ENCODE measurements around the gene TECTA. TPM values are rescaled to one million over a fixed set of nuclear protein-coding genes. Genes with fewer than 3 reads are reported as not detected.

TECTA gene
- total RNA-seq, 1 donor from 2014 or later, result 0.91 TPM

GRCh38 chr11:121153472-121153871 lies 52.4 kb downstream of the TECTA start:
- no peaks in the 10 kb centered on the region for H3K27me3 ChIP-seq (ENCODE audit: insufficient read depth, low read length)
- FAIRE-seq, result no peak

GRCh38 chr11:121154486-121155314 lies 53.7 kb downstream of the TECTA start:
- TF ChIP-seq EZH2 (IDR thresholded peaks at IDR 0.05; ENCODE audit: insufficient read depth, low read length), result no peak
- no peak for TF ChIP-seq CTCF (IDR thresholded peaks at IDR 0.05; ENCODE audit: insufficient read depth, low read depth, low read length)
- Histone ChIP-seq H3K27me3 (ENCODE audit: insufficient read depth, low read length) (no peaks in the 10 kb centered on the region), H3K4me3 (ENCODE audit: insufficient read depth, low read depth, low read length) (no peak overlapping the region), H2AFZ (ENCODE audit: low read depth, low read length) (no peak overlapping the region), H3K27ac (ENCODE audit: low read depth, low read length) (no peak overlapping the region), H3K36me3 (ENCODE audit: insufficient read depth, low read length) (no peaks in the 10 kb centered on the region), H4K20me1 (ENCODE audit: insufficient read depth, low read length) (no peaks in the 10 kb centered on the region), H3K9ac (ENCODE audit: low read length) (no peak overlapping the region), H3K9me3 (ENCODE audit: insufficient read depth, low read depth, low read length) (no peaks in the 10 kb centered on the region), H3K79me2 (ENCODE audit: insufficient read depth, low read length) (no peaks in the 10 kb centered on the region), H3K4me1 (ENCODE audit: insufficient read depth, low read length) (no peaks in the 10 kb centered on the region), H3K4me2 (ENCODE audit: low read length) (no peak overlapping the region)
- peaks cover 9% of the 10 kb centered on the region for H3K27me3 Mint-ChIP-seq (ENCODE audit: low read depth, unreplicated experiment)
- H3K9me3 Mint-ChIP-seq (ENCODE audit: unreplicated experiment), result peaks cover 3% of the 10 kb centered on the region
- no peak for DNase-seq (ENCODE audit: low read depth)
- H3K4me3 Mint-ChIP-seq (ENCODE audit: unreplicated experiment), result no peak overlapping the region
- peaks cover 4% of the 10 kb centered on the region for H3K36me3 Mint-ChIP-seq (ENCODE audit: low read depth, unreplicated experiment)
- no peaks in the 10 kb centered on the region for H3K4me1 Mint-ChIP-seq (ENCODE audit: low read depth, unreplicated experiment)
- no peak for FAIRE-seq
- no peak overlapping the region for H3K27ac Mint-ChIP-seq (ENCODE audit: unreplicated experiment)

More at GRCh38 chr11:121153472-121153871, 52.4 kb downstream of the TECTA start:
- Mint-ChIP-seq H3K9me3 (ENCODE audit: unreplicated experiment) (peaks cover 3% of the 10 kb centered on the region), H3K27ac (ENCODE audit: unreplicated experiment) (no peak overlapping the region), H3K4me1 (ENCODE audit: low read depth, unreplicated experiment) (no peaks in the 10 kb centered on the region), H3K36me3 (ENCODE audit: low read depth, unreplicated experiment) (peaks cover 4% of the 10 kb centered on the region), H3K4me3 (ENCODE audit: unreplicated experiment) (no peak overlapping the region), H3K27me3 (ENCODE audit: low read depth, unreplicated experiment) (peaks cover 9% of the 10 kb centered on the region)
- H3K79me2 ChIP-seq (ENCODE audit: insufficient read depth, low read length), result no peaks in the 10 kb centered on the region
- no peak overlapping the region for H3K9ac ChIP-seq (ENCODE audit: low read length)
- H4K20me1 ChIP-seq (ENCODE audit: insufficient read depth, low read length), result no peaks in the 10 kb centered on the region
- no peak overlapping the region for H2AFZ ChIP-seq (ENCODE audit: low read depth, low read length)
- H3K4me3 ChIP-seq (ENCODE audit: insufficient read depth, low read depth, low read length), result no peak overlapping the region
- no peak overlapping the region for H3K27ac ChIP-seq (ENCODE audit: low read depth, low read length)
- H3K4me1 ChIP-seq (ENCODE audit: insufficient read depth, low read length), result no peaks in the 10 kb centered on the region
- H3K36me3 ChIP-seq (ENCODE audit: insufficient read depth, low read length), result no peaks in the 10 kb centered on the region
- no peak overlapping the region for H3K4me2 ChIP-seq (ENCODE audit: low read length)
- DNase-seq (ENCODE audit: low read depth), result no peak
- no peaks in the 10 kb centered on the region for H3K9me3 ChIP-seq (ENCODE audit: insufficient read depth, low read depth, low read length)
- TF ChIP-seq EZH2 (IDR thresholded peaks at IDR 0.05; ENCODE audit: insufficient read depth, low read length), result no peak
- no peak for TF ChIP-seq CTCF (IDR thresholded peaks at IDR 0.05; ENCODE audit: insufficient read depth, low read depth, low read length)

GRCh38 chr11:121157756-121158155 lies 56.7 kb downstream of the TECTA start:
- H3K27ac ChIP-seq (ENCODE audit: low read depth, low read length), result no peak overlapping the region
- FAIRE-seq, result no peak
- H2AFZ ChIP-seq (ENCODE audit: low read depth, low read length), result no peak overlapping the region
- H3K27me3 Mint-ChIP-seq (ENCODE audit: low read depth, unreplicated experiment), result peaks cover 4% of the 10 kb centered on the region
- no peak overlapping the region for H3K4me3 Mint-ChIP-seq (ENCODE audit: unreplicated experiment)
- no peaks in the 10 kb centered on the region for H3K4me1 ChIP-seq (ENCODE audit: insufficient read depth, low read length)
- H4K20me1 ChIP-seq (ENCODE audit: insufficient read depth, low read length), result no peaks in the 10 kb centered on the region
- no peaks in the 10 kb centered on the region for H3K9me3 ChIP-seq (ENCODE audit: insufficient read depth, low read depth, low read length)
- no peaks in the 10 kb centered on the region for H3K27me3 ChIP-seq (ENCODE audit: insufficient read depth, low read length)
- no peak overlapping the region for H3K27ac Mint-ChIP-seq (ENCODE audit: unreplicated experiment)
- H3K36me3 ChIP-seq (ENCODE audit: insufficient read depth, low read length), result no peaks in the 10 kb centered on the region
- peaks cover 4% of the 10 kb centered on the region for H3K36me3 Mint-ChIP-seq (ENCODE audit: low read depth, unreplicated experiment)
- peaks cover 3% of the 10 kb centered on the region for H3K9me3 Mint-ChIP-seq (ENCODE audit: unreplicated experiment)
- H3K4me1 Mint-ChIP-seq (ENCODE audit: low read depth, unreplicated experiment), result no peaks in the 10 kb centered on the region
- H3K79me2 ChIP-seq (ENCODE audit: insufficient read depth, low read length), result no peaks in the 10 kb centered on the region
- no peak overlapping the region for H3K4me3 ChIP-seq (ENCODE audit: insufficient read depth, low read depth, low read length)
- no peak overlapping the region for H3K9ac ChIP-seq (ENCODE audit: low read length)
- TF ChIP-seq EZH2 (IDR thresholded peaks at IDR 0.05; ENCODE audit: insufficient read depth, low read length) (no peak), CTCF (IDR thresholded peaks at IDR 0.05; ENCODE audit: insufficient read depth, low read depth, low read length) (no peak)
- DNase-seq (ENCODE audit: low read depth), result no peak
- H3K4me2 ChIP-seq (ENCODE audit: low read length), result no peak overlapping the region

Measured in astrocyte (in vitro differentiated cells and primary cell).